IgD-negative memory B cell (primary cell): ENCODE measurements around the gene SPOPL. TPM values are rescaled to one million over a fixed set of nuclear protein-coding genes. Genes with fewer than 3 reads are reported as not detected.

Experiments
- H3K27ac Mint-ChIP-seq, 3 donors: one replicate each; pipeline ENCODE4 v1.8.0; 2020 to 2022; ENCODE audit warnings: mild to moderate bottlenecking in 3 of 3, mixed read lengths in 3 of 3, moderate library complexity in 1 of 3
- H3K27me3 Mint-ChIP-seq: one replicate; pipeline ENCODE4 v1.8.0; 2021; ENCODE audit warnings: mixed read lengths
- H3K36me3 Mint-ChIP-seq: one replicate; pipeline ENCODE4 v1.8.0; 2020; ENCODE audit warnings: mild to moderate bottlenecking, mixed read lengths
- H3K4me1 Mint-ChIP-seq, 3 donors: one replicate each; pipeline ENCODE4 v1.8.0; 2020 to 2022; ENCODE audit warnings: mixed read lengths in 3 of 3, mild to moderate bottlenecking in 1 of 3
- H3K4me3 Mint-ChIP-seq, 4 donors: one replicate each; pipeline ENCODE4 v1.8.0; 2020 to 2022; ENCODE audit warnings: mild to moderate bottlenecking in 4 of 4, mixed read lengths in 4 of 4, moderate library complexity in 3 of 4
- H3K9me3 Mint-ChIP-seq, 3 donors: one replicate each; pipeline ENCODE4 v1.8.0; 2020 to 2021; ENCODE audit warnings: mixed read lengths in 3 of 3, mild to moderate bottlenecking in 1 of 3
- polyA plus RNA-seq: library from polyadenylated mRNA; unstranded; fragments of 300-500 nt; fragmentation: Illumina TruSeq; gene quantifications from one replicate; pipeline ENCODE4 v1.2.3, GENCODE V29; 2021

Gene SPOPL
- polyA plus RNA-seq, 1 donor from 2014 or later: 7.7 TPM

- H3K9me3 Mint-ChIP-seq: no peaks in the 10 kb centered on the region
- H3K4me1 Mint-ChIP-seq: no peaks in the 10 kb centered on the region
- no peaks in the 10 kb centered on the region for H3K27me3 Mint-ChIP-seq
- H3K36me3 Mint-ChIP-seq: peaks cover 4% of the 10 kb centered on the region
- no peak overlapping the region for H3K27ac Mint-ChIP-seq
- no peak overlapping the region for H3K4me3 Mint-ChIP-seq
Measured at GRCh38 chr2:138485019-138485418, 16.6 kb upstream of the SPOPL start.

- Mint-ChIP-seq H3K4me1 (no peaks in the 10 kb centered on the region), H3K27me3 (no peaks in the 10 kb centered on the region)
Measured at GRCh38 chr2:138486363-138487198, 15.0 kb upstream of the SPOPL start.

DNA sequence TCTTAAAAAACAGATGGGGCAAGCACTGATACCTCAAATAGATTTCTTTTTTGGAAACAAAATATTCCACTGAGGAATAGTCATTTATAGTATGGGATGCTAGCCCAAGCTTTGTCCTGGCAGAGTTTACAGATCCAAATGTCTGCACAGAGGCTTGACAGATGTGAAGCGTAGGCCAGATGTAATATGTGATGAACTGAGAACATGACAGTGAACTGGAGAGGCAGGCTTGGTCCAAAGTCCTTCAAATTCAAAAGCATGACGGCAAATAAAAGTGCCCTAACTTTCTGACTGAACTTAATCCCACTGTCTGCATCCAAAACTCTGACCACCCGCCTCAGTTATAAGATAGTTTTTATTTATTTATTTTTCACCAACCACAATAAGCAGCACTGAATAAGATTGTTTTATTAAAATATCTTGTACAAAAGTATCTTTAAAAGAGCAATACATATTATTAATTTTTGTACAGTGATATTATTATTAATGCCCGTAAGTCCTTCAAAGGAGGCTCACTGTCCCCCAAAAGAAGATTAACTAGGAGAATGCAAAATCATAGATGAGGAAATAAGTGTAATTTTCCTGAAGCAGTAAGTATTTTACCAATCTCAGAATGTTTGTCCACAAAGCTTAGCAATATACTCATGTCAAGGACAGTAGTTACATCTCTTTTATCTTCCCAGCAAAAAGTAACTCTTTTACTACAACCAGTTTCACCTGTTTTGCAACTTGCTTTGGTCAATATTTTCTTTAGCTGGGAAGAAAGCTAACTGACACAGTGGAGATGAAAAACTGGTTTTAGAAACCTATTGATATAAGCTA lies 10.7 kb upstream of the SPOPL start:
- H3K4me1 Mint-ChIP-seq: no peaks in the 10 kb centered on the region
- no peak overlapping the region for H3K27ac Mint-ChIP-seq
- peaks cover 6% of the 10 kb centered on the region for H3K36me3 Mint-ChIP-seq
- no peaks in the 10 kb centered on the region for H3K27me3 Mint-ChIP-seq
- H3K4me3 Mint-ChIP-seq: no peak overlapping the region
- no peaks in the 10 kb centered on the region for H3K9me3 Mint-ChIP-seq

More at GRCh38 chr2:138486363-138487198, 15.0 kb upstream of the SPOPL start:
- Mint-ChIP-seq H3K36me3 (peaks cover 4% of the 10 kb centered on the region), H3K27ac (no peak overlapping the region), H3K4me3 (no peak overlapping the region), H3K9me3 (no peaks in the 10 kb centered on the region)

GRCh38 chr2:138491495-138491862 lies 10.1 kb upstream of the SPOPL start:
- peaks cover 6% of the 10 kb centered on the region for H3K36me3 Mint-ChIP-seq
- H3K27me3 Mint-ChIP-seq: no peaks in the 10 kb centered on the region
- no peaks in the 10 kb centered on the region for H3K4me1 Mint-ChIP-seq
- no peak overlapping the region for H3K27ac Mint-ChIP-seq
- H3K9me3 Mint-ChIP-seq: no peaks in the 10 kb centered on the region
- H3K4me3 Mint-ChIP-seq: no peak overlapping the region

GRCh38 chr2:138492160-138492559 lies 9.4 kb upstream of the SPOPL start:
- Mint-ChIP-seq H3K9me3 (no peaks in the 10 kb centered on the region), H3K27me3 (no peaks in the 10 kb centered on the region), H3K36me3 (peaks cover 9% of the 10 kb centered on the region), H3K4me1 (peaks cover 0 to 2% (median 0%) of the 10 kb centered on the region in 3 donors), H3K27ac (no peak overlapping the region), H3K4me3 (no peak overlapping the region)

- H3K27ac Mint-ChIP-seq: no peak overlapping the region
- peaks cover 0 to 2% (median 0%) of the 10 kb centered on the region in 3 donors for H3K4me1 Mint-ChIP-seq
- H3K4me3 Mint-ChIP-seq: no peak overlapping the region
- H3K27me3 Mint-ChIP-seq: no peaks in the 10 kb centered on the region
- peaks cover 9% of the 10 kb centered on the region for H3K36me3 Mint-ChIP-seq
- H3K9me3 Mint-ChIP-seq: no peaks in the 10 kb centered on the region
Measured at GRCh38 chr2:138493334-138493733, 8.2 kb upstream of the SPOPL start.

- Mint-ChIP-seq H3K27ac (no peak overlapping the region), H3K4me3 (no peak overlapping the region), H3K27me3 (no peaks in the 10 kb centered on the region), H3K9me3 (no peaks in the 10 kb centered on the region), H3K4me1 (peaks cover 0 to 2% (median 0%) of the 10 kb centered on the region in 3 donors), H3K36me3 (peaks cover 9% of the 10 kb centered on the region)
Measured at GRCh38 chr2:138494265-138494966, 7.2 kb upstream of the SPOPL start.

DNA sequence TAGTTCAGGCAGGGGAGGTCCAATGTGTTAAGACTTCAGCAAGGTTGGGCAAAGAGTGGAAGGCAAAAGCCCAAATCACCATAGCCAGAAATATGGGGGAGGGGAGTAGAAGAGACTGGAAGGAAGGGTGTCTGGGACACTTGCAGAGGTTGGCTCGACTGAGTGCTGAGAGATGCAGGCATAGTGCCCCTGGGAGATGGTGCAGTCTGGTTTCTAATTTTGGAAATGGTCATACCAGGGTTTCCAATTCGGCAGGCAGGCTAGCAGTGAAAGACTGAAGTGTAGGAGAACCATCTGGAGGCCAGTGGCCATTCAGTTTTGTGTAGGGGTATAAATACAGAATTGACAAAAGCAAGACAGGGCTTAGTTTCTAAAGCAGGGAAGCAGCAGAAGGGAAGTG lies 6.2 kb upstream of the SPOPL start:
- H3K4me1 Mint-ChIP-seq: peaks cover 0 to 6% (median 0%) of the 10 kb centered on the region in 3 donors
- H3K27me3 Mint-ChIP-seq: no peaks in the 10 kb centered on the region

GRCh38 chr2:138496096-138496651 lies 5.4 kb upstream of the SPOPL start:
- H3K27ac Mint-ChIP-seq: no peak overlapping the region

More for the DNA sequence above, 6.2 kb upstream of the SPOPL start:
- H3K27ac Mint-ChIP-seq: no peak overlapping the region
- peaks cover 9% of the 10 kb centered on the region for H3K36me3 Mint-ChIP-seq
- H3K4me3 Mint-ChIP-seq: no peak overlapping the region
- no peaks in the 10 kb centered on the region for H3K9me3 Mint-ChIP-seq

GRCh38 chr2:138497294-138497693 lies 4.3 kb upstream of the SPOPL start:
- Mint-ChIP-seq H3K4me1 (peaks cover 2 to 12% (median 5%) of the 10 kb centered on the region in 3 donors), H3K27me3 (no peaks in the 10 kb centered on the region), H3K9me3 (no peaks in the 10 kb centered on the region), H3K36me3 (peaks cover 9% of the 10 kb centered on the region), H3K4me3 (peak overlapping the region in 1 of 4 donors; percentile 92), H3K27ac (no peak overlapping the region)

More at GRCh38 chr2:138496096-138496651, 5.4 kb upstream of the SPOPL start:
- peaks cover 9% of the 10 kb centered on the region for H3K36me3 Mint-ChIP-seq
- peak overlapping the region in 1 of 4 donors; percentile 67 for H3K4me3 Mint-ChIP-seq
- H3K9me3 Mint-ChIP-seq: no peaks in the 10 kb centered on the region
- H3K27me3 Mint-ChIP-seq: no peaks in the 10 kb centered on the region
- peaks cover 2 to 12% (median 2%) of the 10 kb centered on the region in 3 donors for H3K4me1 Mint-ChIP-seq

GRCh38 chr2:138499684-138500083 lies 1.9 kb upstream of the SPOPL start:
- H3K27ac Mint-ChIP-seq: peak overlapping the region in 1 of 3 donors; percentile 83
- no peaks in the 10 kb centered on the region for H3K27me3 Mint-ChIP-seq
- H3K4me3 Mint-ChIP-seq: peak overlapping the region in 2 of 4 donors; percentile 28 to 92
- H3K4me1 Mint-ChIP-seq: peaks cover 10 to 26% (median 25%) of the 10 kb centered on the region in 3 donors
- H3K9me3 Mint-ChIP-seq: no peaks in the 10 kb centered on the region
- H3K36me3 Mint-ChIP-seq: peaks cover 4% of the 10 kb centered on the region

- Mint-ChIP-seq H3K4me1 (peaks cover 14 to 31% (median 29%) of the 10 kb centered on the region in 3 donors), H3K36me3 (peaks cover 6% of the 10 kb centered on the region), H3K27ac (peak overlapping the region; percentile 83 to 97 (median 96)), H3K27me3 (no peaks in the 10 kb centered on the region), H3K4me3 (peak overlapping the region; percentile 84 to 96 (median 94)), H3K9me3 (no peaks in the 10 kb centered on the region)
Measured at GRCh38 chr2:138500592-138501424, 762 bp upstream of the SPOPL start.

DNA sequence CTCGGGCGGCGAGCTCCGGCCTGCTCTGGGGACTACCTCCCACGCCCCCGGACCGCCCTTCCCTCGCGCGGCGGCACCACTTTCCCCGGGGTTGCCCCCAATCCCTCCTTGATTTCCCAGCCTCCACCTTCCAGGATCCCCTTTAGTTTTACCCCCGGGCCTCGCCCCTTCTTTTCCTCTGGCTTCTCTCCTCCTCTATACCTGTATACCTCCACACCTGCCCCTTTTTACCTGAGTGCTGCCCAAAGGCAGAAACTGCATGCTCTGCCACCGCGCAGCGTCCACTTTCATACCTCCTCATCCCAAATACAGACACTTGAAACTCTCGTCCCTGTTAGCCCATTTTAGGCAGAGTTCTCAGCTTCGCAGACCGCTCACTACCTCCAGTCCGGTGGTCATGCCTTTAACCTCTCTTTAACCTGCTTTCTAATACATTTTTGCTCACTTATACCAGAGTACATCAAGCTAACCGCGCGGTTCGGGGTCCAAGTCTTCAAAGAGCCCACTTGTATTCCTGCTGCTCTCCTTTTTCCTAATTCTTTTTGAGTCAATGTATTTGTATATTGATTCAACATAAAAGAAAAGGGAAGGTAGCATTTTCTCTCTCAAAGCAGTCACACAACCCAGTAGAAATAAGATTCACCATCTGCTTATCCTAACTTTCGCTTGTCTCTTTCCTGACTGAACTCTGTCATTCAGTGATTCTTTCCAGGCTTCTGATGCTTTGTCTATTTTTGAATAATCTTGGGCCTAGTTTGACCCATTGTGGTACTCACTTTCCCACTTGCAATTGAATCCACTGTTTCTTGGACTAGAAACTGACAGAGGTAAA lies 901 bp downstream of the SPOPL start:
- Mint-ChIP-seq H3K36me3 (peaks cover 4% of the 10 kb centered on the region), H3K9me3 (no peaks in the 10 kb centered on the region), H3K27ac (peak overlapping the region; percentile 93 to 99 (median 97)), H3K4me1 (peaks cover 28 to 48% (median 42%) of the 10 kb centered on the region in 3 donors), H3K4me3 (peak overlapping the region; percentile 98 to 100 (median 99)), H3K27me3 (no peaks in the 10 kb centered on the region)
